Measurements from ENCODE around the gene MACROD1. TPM values are rescaled to one million over a fixed set of nuclear protein-coding genes. Genes with fewer than 3 reads are reported as not detected.

The MACROD1 gene
- total and polyA plus RNA-seq, 10 of the 15 experiments (the other 5 are each of a cell fraction or from before 2014, with no cell fraction given), result 1.2 to 22.7 (median 11.3) TPM; not detected in 1

GRCh38 chr11:64123679-64124078 is 42.2 kb downstream of the MACROD1 start:
- in situ Hi-C loops (cut with MboI), result no loop called here
- no TSS peak for BruUV-seq (replicated peaks)

More at GRCh38 chr11:64123679-64124078, 42.2 kb downstream of the MACROD1 start:
- intact Hi-C loops (cut with micrococcal nuclease; ENCODE audit: unreplicated experiment), result no loop called here
- Histone ChIP-seq H3K4me3 (no peak overlapping the region), H4K20me1 (ENCODE audit: control insufficient read depth, insufficient read depth) (no peaks in the 10 kb centered on the region), H3K27me3 (replicated peaks in 1 of 2; ENCODE audit: control insufficient read depth in 2 of 2, insufficient read depth in 2 of 2, low read length in 1 of 2) (no peaks in the 10 kb centered on the region; a peak in 1 of 4 replicates), H3K79me2 (ENCODE audit: control insufficient read depth, insufficient read depth, low read length) (no peaks in the 10 kb centered on the region), H3K4me2 (ENCODE audit: control insufficient read depth, insufficient read depth) (no peak overlapping the region), H3K9me3 (replicated peaks; ENCODE audit: control insufficient read depth, insufficient read depth, low read length) (no peaks in the 10 kb centered on the region), H3K36me3 (ENCODE audit: control insufficient read depth in 2 of 2, insufficient read depth in 2 of 2, low read length in 1 of 2) (no peaks in the 10 kb centered on the region), H2AFZ (ENCODE audit: control insufficient read depth, low read depth, low read length) (no peak overlapping the region), H3K27ac (ENCODE audit: control insufficient read depth, insufficient read depth) (no peak overlapping the region), H3K4me1 (ENCODE audit: control insufficient read depth, insufficient read depth, low read length) (no peaks in the 10 kb centered on the region), H3K9ac (ENCODE audit: control insufficient read depth, insufficient read depth, low read length) (no peak overlapping the region)
- ATAC-seq (no peak), DNase-seq (ENCODE audit: low read depth, low spot score) (no peak), FAIRE-seq (no peak)
- ChIA-PET CTCF (no interaction called here), RAD21 (ENCODE audit: unreplicated experiment) (no interaction called here), POLR2A (no interaction called here), SMC1A (ENCODE audit: uncharacterized antibody, unreplicated experiment) (no interaction called here)
- WGBS (ENCODE audit: insufficient coverage, insufficient replicate concordance, low lambda C conversion rate, missing lambda C conversion rate), result 43% methylated on average over 3 of the region's 3 CpGs
- no peak for TF ChIP-seq NRF1 (conservative IDR thresholded peaks at IDR 0.05; ENCODE audit: low read depth, low read length)
- TF ChIP-seq CREM (IDR thresholded peaks at IDR 0.05; ENCODE audit: low read depth), result no peak
- no peak for TF ChIP-seq ZNF384 (IDR thresholded peaks at IDR 0.05; ENCODE audit: borderline replicate concordance, low read depth, low read length)
- no peak for TF ChIP-seq TAF1 (IDR thresholded peaks at IDR 0.05; ENCODE audit: borderline replicate concordance, low read depth, low read length)
- TF ChIP-seq CEBPZ (IDR thresholded peaks at IDR 0.05; ENCODE audit: low read depth, low read length), result no peak
- no peak for TF ChIP-seq TCF3 (IDR thresholded peaks at IDR 0.05; ENCODE audit: borderline replicate concordance, insufficient read depth, low read depth, low read length)

All from GM12878 (cell line).